HEK293 (cell line): ENCODE measurements around the gene MLLT10.
A peak's percentile ranks its signal among the peaks of the same experiment; 100 is the strongest.

Source experiments
- BCL11B ChIP-seq: fragments of 450-650 bp; formaldehyde crosslinking; IDR thresholded peaks from 2 replicates; pipeline ENCODE4 v1.5.1; 2016; ENCODE audit warnings: low read depth, missing biosample characterization, missing genetic modification characterization
- GLI4 ChIP-seq: fragments of 450-650 bp; formaldehyde crosslinking; IDR thresholded peaks from 2 replicates; pipeline ENCODE4 v1.5.1; 2016; ENCODE audit warnings: missing biosample characterization, missing genetic modification characterization
- GLIS1 ChIP-seq: fragments of 450-650 bp; formaldehyde crosslinking; IDR thresholded peaks from 2 replicates; pipeline ENCODE4 v1.5.1; 2016; ENCODE audit warnings: missing biosample characterization, missing genetic modification characterization
- IKZF3 ChIP-seq: fragments of 450-650 bp; IDR thresholded peaks from 2 replicates; pipeline ENCODE4 v1.5.0; 2018; ENCODE audit warnings: missing biosample characterization, mild to moderate bottlenecking, missing genetic modification characterization, moderate library complexity
- KLF1 ChIP-seq: fragments of 450-650 bp; formaldehyde crosslinking; IDR thresholded peaks from 2 replicates; pipeline ENCODE4 v1.5.1; 2016; ENCODE audit warnings: missing biosample characterization, missing genetic modification characterization
- KLF16 ChIP-seq: fragments of 450-650 bp; formaldehyde crosslinking; IDR thresholded peaks from 2 replicates; pipeline ENCODE4 v1.5.1; 2017; ENCODE audit warnings: missing biosample characterization, missing genetic modification characterization
- OSR2 ChIP-seq: fragments of 450-650 bp; formaldehyde crosslinking; IDR thresholded peaks from 2 replicates; pipeline ENCODE4 v1.5.1; 2016; ENCODE audit warnings: missing biosample characterization, missing genetic modification characterization
- SP2 ChIP-seq: fragments of 450-650 bp; formaldehyde crosslinking; IDR thresholded peaks from 2 replicates; pipeline ENCODE4 v1.5.1; 2016; ENCODE audit warnings: missing biosample characterization, missing genetic modification characterization
- ZBTB1 ChIP-seq: fragments of 450-650 bp; formaldehyde crosslinking; IDR thresholded peaks from 2 replicates; pipeline ENCODE4 v1.5.1; 2016; ENCODE audit warnings: missing biosample characterization, missing genetic modification characterization
- ZBTB7A ChIP-seq: fragments of 450-650 bp; formaldehyde crosslinking; IDR thresholded peaks from 2 replicates; pipeline ENCODE4 v1.5.1; 2016; ENCODE audit warnings: low read depth, missing biosample characterization, missing genetic modification characterization
- ZEB2 ChIP-seq: fragments of 450-650 bp; formaldehyde crosslinking; IDR thresholded peaks from 2 replicates; pipeline ENCODE4 v1.5.1; 2016; ENCODE audit warnings: missing biosample characterization, missing genetic modification characterization
- ZIC2 ChIP-seq: fragments of 450-650 bp; formaldehyde crosslinking; IDR thresholded peaks from 2 replicates; pipeline ENCODE4 v1.5.1; 2016; ENCODE audit warnings: missing biosample characterization, missing genetic modification characterization
- ZNF169 ChIP-seq: fragments of 450-650 bp; formaldehyde crosslinking; IDR thresholded peaks from 2 replicates; pipeline ENCODE4 v1.5.1; 2016; ENCODE audit warnings: missing biosample characterization, missing genetic modification characterization
- ZNF37A ChIP-seq: fragments of 450-650 bp; IDR thresholded peaks from 2 replicates; pipeline ENCODE4 v1.5.1; 2018; ENCODE audit warnings: missing biosample characterization, missing genetic modification characterization
- ZNF394 ChIP-seq: fragments of 450-650 bp; formaldehyde crosslinking; IDR thresholded peaks from 2 replicates; pipeline ENCODE4 v1.5.1; 2016; ENCODE audit warnings: missing biosample characterization, missing genetic modification characterization, mild to moderate bottlenecking, moderate library complexity, borderline replicate concordance
- ZNF561 ChIP-seq: fragments of 450-650 bp; IDR thresholded peaks from 2 replicates; pipeline ENCODE4 v1.5.1; 2018; ENCODE audit warnings: missing biosample characterization, missing genetic modification characterization, borderline replicate concordance
- ZNF629 ChIP-seq: fragments of 450-650 bp; formaldehyde crosslinking; IDR thresholded peaks from 2 replicates; pipeline ENCODE4 v1.5.1; 2017; ENCODE audit warnings: missing biosample characterization, missing genetic modification characterization
- ZNF792 ChIP-seq: fragments of 450-650 bp; formaldehyde crosslinking; IDR thresholded peaks from 2 replicates; pipeline ENCODE4 v1.5.1; 2016; ENCODE audit warnings: missing biosample characterization, missing genetic modification characterization
- ZSCAN30 ChIP-seq: fragments of 450-650 bp; IDR thresholded peaks from 2 replicates; pipeline ENCODE4 v1.5.1; 2018; ENCODE audit warnings: missing biosample characterization, mild to moderate bottlenecking, missing genetic modification characterization, moderate library complexity
- TF ChIP-seq, protein P1 (sequence below): fragments of 450-650 bp; formaldehyde crosslinking; IDR thresholded peaks from 2 replicates; pipeline ENCODE4 v1.5.1; 2016; ENCODE audit warnings: missing biosample characterization, missing genetic modification characterization
- TF ChIP-seq, protein P2 (sequence below): fragments of 450-650 bp; formaldehyde crosslinking; IDR thresholded peaks from 2 replicates; pipeline ENCODE4 v1.5.1; 2016; ENCODE audit warnings: missing biosample characterization, missing genetic modification characterization
- TF ChIP-seq, protein P3 (sequence below): fragments of 450-650 bp; formaldehyde crosslinking; IDR thresholded peaks from 2 replicates; pipeline ENCODE4 v1.5.1; 2016; ENCODE audit warnings: missing biosample characterization, missing genetic modification characterization
- TF ChIP-seq, protein P4 (sequence below): fragments of 450-650 bp; formaldehyde crosslinking; IDR thresholded peaks from 2 replicates; pipeline ENCODE4 v1.5.1; 2017; ENCODE audit warnings: missing biosample characterization, missing genetic modification characterization
- TF ChIP-seq, protein P5 (sequence below): fragments of 450-650 bp; formaldehyde crosslinking; IDR thresholded peaks from 2 replicates; pipeline ENCODE4 v1.5.1; 2016; ENCODE audit warnings: missing biosample characterization, missing genetic modification characterization
- TF ChIP-seq, protein P6 (sequence below): fragments of 450-650 bp; formaldehyde crosslinking; IDR thresholded peaks from 2 replicates; pipeline ENCODE4 v1.5.1; 2016; ENCODE audit warnings: missing biosample characterization, missing genetic modification characterization
- TF ChIP-seq, protein P7 (sequence below): fragments of 450-650 bp; formaldehyde crosslinking; IDR thresholded peaks from 2 replicates; pipeline ENCODE4 v1.5.1; 2017; ENCODE audit warnings: missing biosample characterization, missing genetic modification characterization

The MLLT10 gene

DNA sequence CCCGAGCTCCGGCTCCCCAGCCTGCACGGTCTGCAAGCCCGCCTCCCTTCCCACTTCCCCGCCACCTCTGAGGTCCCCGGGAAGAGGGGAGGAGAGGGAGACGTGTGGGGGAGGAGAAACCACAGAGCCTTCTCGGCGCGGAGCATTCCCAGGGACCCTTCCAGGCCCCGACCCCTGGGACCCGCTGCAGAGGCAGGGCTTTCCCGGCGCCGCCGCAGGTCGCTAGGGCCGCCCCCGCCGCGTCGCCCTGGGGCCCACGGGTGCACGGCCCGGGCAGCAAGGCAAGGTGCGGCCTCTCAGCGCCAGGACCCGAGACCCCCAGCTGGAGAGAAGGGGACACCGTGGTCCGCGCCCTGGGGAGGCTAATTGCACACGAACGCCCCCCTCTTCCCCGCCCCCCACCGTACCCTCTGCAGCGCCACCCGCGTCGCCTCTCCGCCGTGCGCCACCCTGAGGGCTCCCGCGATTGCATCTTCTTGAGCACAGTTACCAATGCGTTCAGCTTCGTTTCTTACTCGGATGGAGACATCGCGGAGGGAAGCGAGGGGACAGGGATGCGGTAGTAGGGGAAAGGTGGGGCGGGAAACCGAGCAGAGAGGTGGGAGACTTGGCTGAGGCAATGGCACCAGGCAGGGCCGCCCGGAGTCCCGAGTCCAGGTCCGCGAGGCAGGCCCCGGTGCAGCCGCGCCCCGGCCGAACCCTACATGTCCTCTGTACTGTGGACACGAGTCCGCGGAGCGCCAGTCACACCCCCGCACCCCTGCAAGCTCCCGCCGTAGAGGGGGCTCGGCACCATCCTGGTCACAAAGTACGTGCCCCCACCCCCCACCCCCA, 37.5 kb upstream of the MLLT10 start (continued):
- TF ChIP-seq IKZF3 (tag by site-specific recombination), result peak; percentile 29; the same call in 1 of the 2 replicates
- TF ChIP-seq SP2 (tag by site-specific recombination), result no peak
- TF ChIP-seq ZNF169 (tag by site-specific recombination), result no peak
- TF ChIP-seq, protein P1, sequence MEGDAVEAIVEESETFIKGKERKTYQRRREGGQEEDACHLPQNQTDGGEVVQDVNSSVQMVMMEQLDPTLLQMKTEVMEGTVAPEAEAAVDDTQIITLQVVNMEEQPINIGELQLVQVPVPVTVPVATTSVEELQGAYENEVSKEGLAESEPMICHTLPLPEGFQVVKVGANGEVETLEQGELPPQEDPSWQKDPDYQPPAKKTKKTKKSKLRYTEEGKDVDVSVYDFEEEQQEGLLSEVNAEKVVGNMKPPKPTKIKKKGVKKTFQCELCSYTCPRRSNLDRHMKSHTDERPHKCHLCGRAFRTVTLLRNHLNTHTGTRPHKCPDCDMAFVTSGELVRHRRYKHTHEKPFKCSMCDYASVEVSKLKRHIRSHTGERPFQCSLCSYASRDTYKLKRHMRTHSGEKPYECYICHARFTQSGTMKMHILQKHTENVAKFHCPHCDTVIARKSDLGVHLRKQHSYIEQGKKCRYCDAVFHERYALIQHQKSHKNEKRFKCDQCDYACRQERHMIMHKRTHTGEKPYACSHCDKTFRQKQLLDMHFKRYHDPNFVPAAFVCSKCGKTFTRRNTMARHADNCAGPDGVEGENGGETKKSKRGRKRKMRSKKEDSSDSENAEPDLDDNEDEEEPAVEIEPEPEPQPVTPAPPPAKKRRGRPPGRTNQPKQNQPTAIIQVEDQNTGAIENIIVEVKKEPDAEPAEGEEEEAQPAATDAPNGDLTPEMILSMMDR, result peak; percentile 97
- TF ChIP-seq, protein P2, sequence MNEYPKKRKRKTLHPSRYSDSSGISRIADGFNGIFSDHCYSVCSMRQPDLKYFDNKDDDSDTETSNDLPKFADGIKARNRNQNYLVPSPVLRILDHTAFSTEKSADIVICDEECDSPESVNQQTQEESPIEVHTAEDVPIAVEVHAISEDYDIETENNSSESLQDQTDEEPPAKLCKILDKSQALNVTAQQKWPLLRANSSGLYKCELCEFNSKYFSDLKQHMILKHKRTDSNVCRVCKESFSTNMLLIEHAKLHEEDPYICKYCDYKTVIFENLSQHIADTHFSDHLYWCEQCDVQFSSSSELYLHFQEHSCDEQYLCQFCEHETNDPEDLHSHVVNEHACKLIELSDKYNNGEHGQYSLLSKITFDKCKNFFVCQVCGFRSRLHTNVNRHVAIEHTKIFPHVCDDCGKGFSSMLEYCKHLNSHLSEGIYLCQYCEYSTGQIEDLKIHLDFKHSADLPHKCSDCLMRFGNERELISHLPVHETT (tag by site-specific recombination), result 0 out of 2 replicates have a peak, but pooled peaks have one; percentile 44
- TF ChIP-seq GLI4 (tag by site-specific recombination), result 0 out of 2 replicates have a peak, but pooled peaks have one; percentile 23
- 0 out of 2 replicates have a peak, but pooled peaks have one; percentile 30 for TF ChIP-seq ZNF629 (tag by site-specific recombination)
- peak; percentile 92 for TF ChIP-seq ZIC2 (tag by site-specific recombination)
- TF ChIP-seq KLF1 (tag by site-specific recombination), result no peak
- peak; percentile 55; the same call in 1 of the 2 replicates for TF ChIP-seq ZSCAN30
- TF ChIP-seq, protein P3, sequence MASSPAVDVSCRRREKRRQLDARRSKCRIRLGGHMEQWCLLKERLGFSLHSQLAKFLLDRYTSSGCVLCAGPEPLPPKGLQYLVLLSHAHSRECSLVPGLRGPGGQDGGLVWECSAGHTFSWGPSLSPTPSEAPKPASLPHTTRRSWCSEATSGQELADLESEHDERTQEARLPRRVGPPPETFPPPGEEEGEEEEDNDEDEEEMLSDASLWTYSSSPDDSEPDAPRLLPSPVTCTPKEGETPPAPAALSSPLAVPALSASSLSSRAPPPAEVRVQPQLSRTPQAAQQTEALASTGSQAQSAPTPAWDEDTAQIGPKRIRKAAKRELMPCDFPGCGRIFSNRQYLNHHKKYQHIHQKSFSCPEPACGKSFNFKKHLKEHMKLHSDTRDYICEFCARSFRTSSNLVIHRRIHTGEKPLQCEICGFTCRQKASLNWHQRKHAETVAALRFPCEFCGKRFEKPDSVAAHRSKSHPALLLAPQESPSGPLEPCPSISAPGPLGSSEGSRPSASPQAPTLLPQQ (tag by site-specific recombination), result peak; percentile 87
- peak; percentile 77; the same call in 1 of the 2 replicates for TF ChIP-seq ZBTB7A (tag by site-specific recombination)
- TF ChIP-seq, protein P4, sequence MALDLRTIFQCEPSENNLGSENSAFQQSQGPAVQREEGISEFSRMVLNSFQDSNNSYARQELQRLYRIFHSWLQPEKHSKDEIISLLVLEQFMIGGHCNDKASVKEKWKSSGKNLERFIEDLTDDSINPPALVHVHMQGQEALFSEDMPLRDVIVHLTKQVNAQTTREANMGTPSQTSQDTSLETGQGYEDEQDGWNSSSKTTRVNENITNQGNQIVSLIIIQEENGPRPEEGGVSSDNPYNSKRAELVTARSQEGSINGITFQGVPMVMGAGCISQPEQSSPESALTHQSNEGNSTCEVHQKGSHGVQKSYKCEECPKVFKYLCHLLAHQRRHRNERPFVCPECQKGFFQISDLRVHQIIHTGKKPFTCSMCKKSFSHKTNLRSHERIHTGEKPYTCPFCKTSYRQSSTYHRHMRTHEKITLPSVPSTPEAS (tag by site-specific recombination), result 0 out of 2 replicates have a peak, but pooled peaks have one; percentile 20
- TF ChIP-seq GLIS1, result peak; percentile 99
- peak; percentile 77 for TF ChIP-seq ZEB2
- TF ChIP-seq ZNF394 (tag by site-specific recombination), result no peak
- 0 out of 2 replicates have a peak, but pooled peaks have one; percentile 18 for TF ChIP-seq ZBTB1 (tag by site-specific recombination)
- TF ChIP-seq BCL11B (tag by site-specific recombination), result peak; percentile 51; the same call in 1 of the 2 replicates
- TF ChIP-seq, protein P5, sequence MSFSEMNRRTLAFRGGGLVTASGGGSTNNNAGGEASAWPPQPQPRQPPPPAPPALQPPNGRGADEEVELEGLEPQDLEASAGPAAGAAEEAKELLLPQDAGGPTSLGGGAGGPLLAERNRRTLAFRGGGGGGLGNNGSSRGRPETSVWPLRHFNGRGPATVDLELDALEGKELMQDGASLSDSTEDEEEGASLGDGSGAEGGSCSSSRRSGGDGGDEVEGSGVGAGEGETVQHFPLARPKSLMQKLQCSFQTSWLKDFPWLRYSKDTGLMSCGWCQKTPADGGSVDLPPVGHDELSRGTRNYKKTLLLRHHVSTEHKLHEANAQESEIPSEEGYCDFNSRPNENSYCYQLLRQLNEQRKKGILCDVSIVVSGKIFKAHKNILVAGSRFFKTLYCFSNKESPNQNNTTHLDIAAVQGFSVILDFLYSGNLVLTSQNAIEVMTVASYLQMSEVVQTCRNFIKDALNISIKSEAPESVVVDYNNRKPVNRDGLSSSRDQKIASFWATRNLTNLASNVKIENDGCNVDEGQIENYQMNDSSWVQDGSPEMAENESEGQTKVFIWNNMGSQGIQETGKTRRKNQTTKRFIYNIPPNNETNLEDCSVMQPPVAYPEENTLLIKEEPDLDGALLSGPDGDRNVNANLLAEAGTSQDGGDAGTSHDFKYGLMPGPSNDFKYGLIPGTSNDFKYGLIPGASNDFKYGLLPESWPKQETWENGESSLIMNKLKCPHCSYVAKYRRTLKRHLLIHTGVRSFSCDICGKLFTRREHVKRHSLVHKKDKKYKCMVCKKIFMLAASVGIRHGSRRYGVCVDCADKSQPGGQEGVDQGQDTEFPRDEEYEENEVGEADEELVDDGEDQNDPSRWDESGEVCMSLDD (tag by site-specific recombination), result peak; percentile 71
- TF ChIP-seq ZNF561, result 0 out of 2 replicates have a peak, but pooled peaks have one; percentile 13
- TF ChIP-seq OSR2, result no peak
- TF ChIP-seq, protein P6, sequence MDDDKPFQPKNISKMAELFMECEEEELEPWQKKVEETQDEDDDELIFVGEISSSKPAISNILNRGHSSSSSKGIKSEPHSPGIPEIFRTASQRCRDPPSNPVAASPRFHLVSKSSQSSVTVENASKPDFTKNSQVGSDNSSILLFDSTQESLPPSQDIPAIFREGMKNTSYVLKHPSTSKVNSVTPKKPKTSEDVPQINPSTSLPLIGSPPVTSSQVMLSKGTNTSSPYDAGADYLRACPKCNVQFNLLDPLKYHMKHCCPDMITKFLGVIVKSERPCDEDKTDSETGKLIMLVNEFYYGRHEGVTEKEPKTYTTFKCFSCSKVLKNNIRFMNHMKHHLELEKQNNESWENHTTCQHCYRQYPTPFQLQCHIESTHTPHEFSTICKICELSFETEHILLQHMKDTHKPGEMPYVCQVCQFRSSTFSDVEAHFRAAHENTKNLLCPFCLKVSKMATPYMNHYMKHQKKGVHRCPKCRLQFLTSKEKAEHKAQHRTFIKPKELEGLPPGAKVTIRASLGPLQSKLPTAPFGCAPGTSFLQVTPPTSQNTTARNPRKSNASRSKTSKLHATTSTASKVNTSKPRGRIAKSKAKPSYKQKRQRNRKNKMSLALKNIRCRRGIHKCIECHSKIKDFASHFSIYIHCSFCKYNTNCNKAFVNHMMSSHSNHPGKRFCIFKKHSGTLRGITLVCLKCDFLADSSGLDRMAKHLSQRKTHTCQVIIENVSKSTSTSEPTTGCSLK (tag by site-specific recombination), result no peak
- TF ChIP-seq, protein P7, sequence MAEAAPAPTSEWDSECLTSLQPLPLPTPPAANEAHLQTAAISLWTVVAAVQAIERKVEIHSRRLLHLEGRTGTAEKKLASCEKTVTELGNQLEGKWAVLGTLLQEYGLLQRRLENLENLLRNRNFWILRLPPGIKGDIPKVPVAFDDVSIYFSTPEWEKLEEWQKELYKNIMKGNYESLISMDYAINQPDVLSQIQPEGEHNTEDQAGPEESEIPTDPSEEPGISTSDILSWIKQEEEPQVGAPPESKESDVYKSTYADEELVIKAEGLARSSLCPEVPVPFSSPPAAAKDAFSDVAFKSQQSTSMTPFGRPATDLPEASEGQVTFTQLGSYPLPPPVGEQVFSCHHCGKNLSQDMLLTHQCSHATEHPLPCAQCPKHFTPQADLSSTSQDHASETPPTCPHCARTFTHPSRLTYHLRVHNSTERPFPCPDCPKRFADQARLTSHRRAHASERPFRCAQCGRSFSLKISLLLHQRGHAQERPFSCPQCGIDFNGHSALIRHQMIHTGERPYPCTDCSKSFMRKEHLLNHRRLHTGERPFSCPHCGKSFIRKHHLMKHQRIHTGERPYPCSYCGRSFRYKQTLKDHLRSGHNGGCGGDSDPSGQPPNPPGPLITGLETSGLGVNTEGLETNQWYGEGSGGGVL (tag by site-specific recombination), result peak; percentile 56
- TF ChIP-seq ZNF792 (tag by site-specific recombination), result peak; percentile 77; the same call in 1 of the 2 replicates
- TF ChIP-seq ZNF37A (tag by site-specific recombination), result 0 out of 2 replicates have a peak, but pooled peaks have one; percentile 3
- TF ChIP-seq KLF16 (tag by site-specific recombination), result no peak; the same call in none of the 2 replicates
